SU-DHL-6 (cell line): ENCODE results near the gene MOV10L1.

Experiments
- H2AFZ ChIP-seq: fragments of 200-600 bp; sonication (generic); 2 replicates; pipeline ENCODE4 v1.6.1; 2014; ENCODE audit warnings: low read depth, mild to moderate bottlenecking, moderate library complexity, mixed read lengths, antibody characterized with exemption, low read length; ENCODE audit not compliant: severe bottlenecking
- H3F3A ChIP-seq: fragments of 200-600 bp; shearing (Covaris generic); 2 replicates; pipeline ENCODE4 v1.6.0; 2016; ENCODE audit warnings: antibody characterized with exemption, mild to moderate bottlenecking; ENCODE audit not compliant: insufficient read depth
- H3K27ac ChIP-seq: fragments of 200-600 bp; sonication (generic); 2 replicates; pipeline ENCODE4 v1.5.1; 2016; ENCODE audit warnings: low read depth, mild to moderate bottlenecking, low read length, moderate library complexity, mixed read lengths
- H3K27me3 ChIP-seq: fragments of 200-600 bp; sonication (generic), shearing (Covaris generic); 2 replicates; pipeline ENCODE4 v1.6.0; 2014; ENCODE audit warnings: mild to moderate bottlenecking, low read length
- H3K36me3 ChIP-seq: fragments of 200-600 bp; sonication (generic); 2 replicates; pipeline ENCODE4 v1.6.1; 2014; ENCODE audit warnings: mild to moderate bottlenecking, low read length, mixed read lengths
- H3K4me2 ChIP-seq: fragments of 300-600, 200-600 bp; shearing (Covaris generic), sonication (generic); 2 replicates; pipeline ENCODE4 v1.6.0; 2014; ENCODE audit warnings: low read length, low read depth, mild to moderate bottlenecking; ENCODE audit not compliant: poor library complexity, severe bottlenecking
- H3K4me3 ChIP-seq: fragments of 200-600 bp; sonication (generic); 2 replicates; pipeline ENCODE4 v1.5.1; 2014; ENCODE audit warnings: antibody characterized with exemption, low read length, mild to moderate bottlenecking, mixed read lengths; ENCODE audit not compliant: insufficient read depth, poor library complexity, severe bottlenecking
- H3K79me2 ChIP-seq: fragments of 200-600 bp; sonication (generic); 2 replicates; pipeline ENCODE4 v1.6.1; 2014; ENCODE audit warnings: mild to moderate bottlenecking, low read length, moderate library complexity; ENCODE audit not compliant: insufficient read depth
- H3K9ac ChIP-seq: fragments of 200-600 bp; sonication (generic); 2 replicates; pipeline ENCODE4 v1.7.0; 2014; ENCODE audit warnings: mild to moderate bottlenecking, low read length
- H3K9me2 ChIP-seq: fragments of 200-600 bp; sonication (generic); replicated peaks from 2 replicates; pipeline ENCODE4 v1.6.1; 2014; ENCODE audit warnings: low read length; ENCODE audit not compliant: insufficient read depth
- H3K9me3 ChIP-seq: fragments of 200-600 bp; sonication (generic); 2 replicates; pipeline ENCODE4 v1.6.1; 2014; ENCODE audit warnings: low read length, mixed read lengths; ENCODE audit not compliant: insufficient read depth
- H4K20me1 ChIP-seq: fragments of 200-600 bp; sonication (generic); 2 replicates; pipeline ENCODE4 v1.6.1; 2014; ENCODE audit warnings: low read depth, mild to moderate bottlenecking, antibody characterized with exemption, low read length, moderate library complexity, mixed read lengths
- EZH2phosphoT487 ChIP-seq: fragments of 200-600 bp; sonication (generic), shearing (Covaris generic); conservative IDR thresholded peaks from 2 replicates; pipeline ENCODE4 v1.6.1; 2018; ENCODE audit warnings: mild to moderate bottlenecking, antibody characterized with exemption, low read length, moderate library complexity, mixed read lengths
- TF ChIP-seq, protein P1 (sequence below): fragments of 200-600 bp; sonication (generic); IDR thresholded peaks from one replicate; pipeline ENCODE4 v1.5.1; 2017; ENCODE audit warnings: antibody characterized with exemption, mild to moderate bottlenecking, low read length, moderate library complexity; ENCODE audit not compliant: insufficient read depth, poor library complexity, severe bottlenecking

Gene MOV10L1

DNA sequence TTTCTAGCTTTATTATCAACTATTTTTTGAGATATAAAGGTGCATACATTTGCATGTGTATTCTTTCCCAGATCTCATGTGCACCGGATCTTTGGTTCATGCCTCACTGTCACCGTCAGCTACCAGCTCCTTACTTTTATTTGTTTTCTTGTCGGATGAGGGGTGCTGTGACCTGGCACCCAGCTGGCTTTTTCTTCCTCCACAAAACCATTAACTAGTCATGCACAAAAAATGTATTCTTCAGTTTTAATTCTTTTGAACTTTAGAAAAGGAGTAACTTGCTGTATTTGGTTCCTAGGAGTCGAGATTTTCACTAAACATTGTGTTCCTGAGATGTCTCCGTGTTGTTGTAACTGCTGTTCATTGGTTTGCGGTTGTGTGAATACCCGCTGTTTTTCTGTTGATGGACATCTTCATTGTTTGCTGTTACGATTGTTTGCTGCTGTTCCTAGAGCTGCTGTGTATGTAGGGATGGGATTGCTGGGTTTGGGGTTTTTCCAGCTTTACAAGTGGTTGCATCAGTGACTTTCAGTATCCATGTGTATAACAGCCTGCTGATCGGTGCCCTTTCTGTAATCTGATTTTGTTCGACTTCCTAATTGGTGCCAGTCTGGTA lies 39.4 kb downstream of the MOV10L1 start:
- H3K9me2 ChIP-seq, result no peaks in the 10 kb centered on the region
- H3K36me3 ChIP-seq, result no peaks in the 10 kb centered on the region
- H3F3A ChIP-seq, result no peaks in the 10 kb centered on the region
- no peak overlapping the region for H2AFZ ChIP-seq
- H4K20me1 ChIP-seq, result no peaks in the 10 kb centered on the region
- H3K9me3 ChIP-seq, result no peaks in the 10 kb centered on the region
- no peak overlapping the region for H3K9ac ChIP-seq
- no peak overlapping the region for H3K4me3 ChIP-seq
- H3K4me2 ChIP-seq, result no peak overlapping the region
- 0 out of 2 replicates have a peak, but pooled peaks cover 3% of the 10 kb centered on the region for H3K27me3 ChIP-seq
- H3K79me2 ChIP-seq, result no peaks in the 10 kb centered on the region
- no peak overlapping the region for H3K27ac ChIP-seq
- no peak for TF ChIP-seq EZH2phosphoT487
- TF ChIP-seq, protein P1, sequence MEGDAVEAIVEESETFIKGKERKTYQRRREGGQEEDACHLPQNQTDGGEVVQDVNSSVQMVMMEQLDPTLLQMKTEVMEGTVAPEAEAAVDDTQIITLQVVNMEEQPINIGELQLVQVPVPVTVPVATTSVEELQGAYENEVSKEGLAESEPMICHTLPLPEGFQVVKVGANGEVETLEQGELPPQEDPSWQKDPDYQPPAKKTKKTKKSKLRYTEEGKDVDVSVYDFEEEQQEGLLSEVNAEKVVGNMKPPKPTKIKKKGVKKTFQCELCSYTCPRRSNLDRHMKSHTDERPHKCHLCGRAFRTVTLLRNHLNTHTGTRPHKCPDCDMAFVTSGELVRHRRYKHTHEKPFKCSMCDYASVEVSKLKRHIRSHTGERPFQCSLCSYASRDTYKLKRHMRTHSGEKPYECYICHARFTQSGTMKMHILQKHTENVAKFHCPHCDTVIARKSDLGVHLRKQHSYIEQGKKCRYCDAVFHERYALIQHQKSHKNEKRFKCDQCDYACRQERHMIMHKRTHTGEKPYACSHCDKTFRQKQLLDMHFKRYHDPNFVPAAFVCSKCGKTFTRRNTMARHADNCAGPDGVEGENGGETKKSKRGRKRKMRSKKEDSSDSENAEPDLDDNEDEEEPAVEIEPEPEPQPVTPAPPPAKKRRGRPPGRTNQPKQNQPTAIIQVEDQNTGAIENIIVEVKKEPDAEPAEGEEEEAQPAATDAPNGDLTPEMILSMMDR, result no peak

DNA sequence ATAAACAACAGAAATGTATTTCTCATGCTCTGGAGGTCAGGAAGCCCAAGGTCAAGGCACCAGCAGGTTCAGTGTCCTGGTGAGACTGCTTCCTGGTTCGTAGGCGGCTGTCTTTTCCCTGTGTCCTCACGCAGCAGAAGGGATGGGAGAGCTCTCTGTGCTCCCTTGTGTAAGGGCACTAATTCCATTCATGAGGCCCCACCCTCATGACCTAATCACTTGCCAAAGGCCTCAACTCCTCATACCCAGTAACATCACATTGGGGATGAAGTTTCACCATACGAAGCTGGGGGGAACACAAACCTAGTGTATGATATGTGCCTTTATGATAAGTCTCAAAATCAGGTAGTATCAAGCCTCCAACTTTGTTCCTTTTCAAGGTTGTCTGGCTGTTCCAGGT lies 42.1 kb downstream of the MOV10L1 start:
- TF ChIP-seq, protein P1, result no peak
- no peak for TF ChIP-seq EZH2phosphoT487
- Histone ChIP-seq H4K20me1 (no peaks in the 10 kb centered on the region), H3K27ac (no peak overlapping the region), H3K9ac (no peak overlapping the region), H3K36me3 (no peaks in the 10 kb centered on the region), H3K4me2 (no peak overlapping the region), H3K4me3 (no peak overlapping the region), H3K9me2 (no peaks in the 10 kb centered on the region), H2AFZ (no peak overlapping the region), H3K9me3 (no peaks in the 10 kb centered on the region), H3F3A (no peaks in the 10 kb centered on the region), H3K79me2 (no peaks in the 10 kb centered on the region), H3K27me3 (0 out of 2 replicates have a peak, but pooled peaks cover 3% of the 10 kb centered on the region)

DNA sequence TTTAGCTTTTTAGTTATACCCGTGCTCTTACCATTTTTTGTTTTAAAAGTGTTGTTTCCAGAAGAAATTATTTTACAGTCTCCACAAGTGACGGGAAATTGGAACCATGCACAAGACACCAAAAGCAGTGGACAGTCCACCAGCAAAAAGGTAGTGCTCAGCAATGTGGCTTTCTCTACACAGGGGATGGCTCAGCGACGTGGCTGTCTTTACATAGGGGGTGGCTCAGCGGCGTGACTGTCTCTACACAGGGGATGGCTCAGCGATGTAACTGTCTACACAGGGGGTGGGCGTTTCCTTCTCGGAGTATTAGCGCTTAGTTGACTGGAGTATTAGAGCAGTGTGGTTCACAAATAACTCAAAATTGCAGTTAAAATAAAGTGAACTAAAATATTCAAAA lies 44.7 kb downstream of the MOV10L1 start:
- H3K36me3 ChIP-seq, result no peaks in the 10 kb centered on the region
- H4K20me1 ChIP-seq, result no peaks in the 10 kb centered on the region
- TF ChIP-seq, protein P1, result no peak
- H3K79me2 ChIP-seq, result no peaks in the 10 kb centered on the region
- H3K4me2 ChIP-seq, result no peak overlapping the region
- no peaks in the 10 kb centered on the region for H3K9me2 ChIP-seq
- H3K9ac ChIP-seq, result no peak overlapping the region
- no peak overlapping the region for H3K4me3 ChIP-seq
- H3F3A ChIP-seq, result peaks cover 4% of the 10 kb centered on the region; the same call in 1 of the 2 replicates
- no peaks in the 10 kb centered on the region for H3K9me3 ChIP-seq
- H2AFZ ChIP-seq, result no peak overlapping the region
- no peak overlapping the region for H3K27ac ChIP-seq
- 0 out of 2 replicates have a peak, but pooled peaks cover 3% of the 10 kb centered on the region for H3K27me3 ChIP-seq
